Right kidney (tissue), 9 donors: ENCODE data around the gene DLL1.
A peak's percentile ranks its signal among the peaks of the same experiment; 100 is the strongest.
"Not testable (repeated sequence)": the region's sequence is repeated elsewhere in the genome, so short reads cannot be mapped to it uniquely, and the experiment has no call there.

Experiments used
- DNase-seq: peaks from one replicate; pipeline ENCODE4 v3.0.0-alpha.2; 2016
- long read RNA-seq, 8 donors: transcript quantifications; one replicate each; lab custom pipeline, GENCODE V29; 2026

Gene DLL1, protein sequence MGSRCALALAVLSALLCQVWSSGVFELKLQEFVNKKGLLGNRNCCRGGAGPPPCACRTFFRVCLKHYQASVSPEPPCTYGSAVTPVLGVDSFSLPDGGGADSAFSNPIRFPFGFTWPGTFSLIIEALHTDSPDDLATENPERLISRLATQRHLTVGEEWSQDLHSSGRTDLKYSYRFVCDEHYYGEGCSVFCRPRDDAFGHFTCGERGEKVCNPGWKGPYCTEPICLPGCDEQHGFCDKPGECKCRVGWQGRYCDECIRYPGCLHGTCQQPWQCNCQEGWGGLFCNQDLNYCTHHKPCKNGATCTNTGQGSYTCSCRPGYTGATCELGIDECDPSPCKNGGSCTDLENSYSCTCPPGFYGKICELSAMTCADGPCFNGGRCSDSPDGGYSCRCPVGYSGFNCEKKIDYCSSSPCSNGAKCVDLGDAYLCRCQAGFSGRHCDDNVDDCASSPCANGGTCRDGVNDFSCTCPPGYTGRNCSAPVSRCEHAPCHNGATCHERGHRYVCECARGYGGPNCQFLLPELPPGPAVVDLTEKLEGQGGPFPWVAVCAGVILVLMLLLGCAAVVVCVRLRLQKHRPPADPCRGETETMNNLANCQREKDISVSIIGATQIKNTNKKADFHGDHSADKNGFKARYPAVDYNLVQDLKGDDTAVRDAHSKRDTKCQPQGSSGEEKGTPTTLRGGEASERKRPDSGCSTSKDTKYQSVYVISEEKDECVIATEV
- long read RNA-seq, donor 1, partial matches to known transcripts: 21 of 36 reads
- long read RNA-seq, donor 1, other reads (novel, unspliced or antisense): 13 of 36 reads
- long read RNA-seq, donor 2, partial matches to known transcripts: 0 of 1 reads
- long read RNA-seq, donor 2, other reads (novel, unspliced or antisense): 0 of 1 reads
- long read RNA-seq, donor 3, partial matches to known transcripts: 0 of 4 reads
- long read RNA-seq, donor 3, other reads (novel, unspliced or antisense): 0 of 4 reads
- long read RNA-seq, donor 4: 0 reads
- long read RNA-seq, donor 5, partial matches to known transcripts: 0 of 2 reads
- long read RNA-seq, donor 5, other reads (novel, unspliced or antisense): 0 of 2 reads
- long read RNA-seq, donor 6: 0 reads
- long read RNA-seq, donor 7, partial matches to known transcripts: 68 of 89 reads
- long read RNA-seq, donor 7, other reads (novel, unspliced or antisense): 21 of 89 reads
- long read RNA-seq, donor 8, partial matches to known transcripts: 33 of 40 reads
- long read RNA-seq, donor 8, other reads (novel, unspliced or antisense): 5 of 40 reads

DNA sequence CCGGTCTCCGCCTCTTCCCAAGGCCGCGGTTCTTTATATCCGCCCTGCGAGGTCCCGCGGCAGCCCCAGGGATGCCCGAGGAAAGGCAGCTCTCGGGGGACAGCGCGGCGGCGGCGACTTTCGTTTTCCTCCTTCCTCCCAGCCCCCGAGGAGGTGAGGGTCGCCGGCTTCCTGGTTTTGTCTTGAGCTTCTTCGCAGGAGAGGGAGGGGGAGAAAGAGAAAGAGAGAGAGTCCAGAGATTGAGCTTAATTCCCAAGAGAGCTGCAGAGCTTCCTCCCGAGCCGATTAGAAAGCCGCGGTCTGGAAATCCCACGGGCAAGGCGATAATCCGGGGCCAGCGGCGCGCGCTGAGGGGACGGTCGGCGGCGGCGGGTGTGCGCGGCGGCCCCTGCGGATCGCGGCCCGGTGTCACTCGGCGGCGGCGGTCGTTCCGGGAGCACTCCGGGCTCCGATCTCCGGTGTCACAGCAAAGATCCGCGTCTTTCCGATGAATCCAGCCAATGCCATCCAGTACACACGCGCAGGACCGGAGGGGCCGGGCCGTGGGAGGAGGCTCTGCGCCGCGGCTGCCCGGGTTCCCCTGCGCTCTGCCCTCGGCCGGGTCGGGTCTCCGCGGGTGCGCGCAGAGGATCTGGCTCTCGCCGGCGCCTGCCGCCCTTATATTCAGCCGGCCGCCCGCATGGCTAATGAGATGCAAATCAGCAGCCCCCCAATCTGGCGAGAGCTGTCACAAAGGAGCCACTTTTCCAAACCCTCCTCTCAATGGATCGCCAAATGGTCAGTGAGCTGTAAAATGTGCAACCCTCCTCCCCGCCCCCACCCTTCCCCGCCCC lies at the start of gene DLL1:
TSS of gene DLL1 (minus strand) at position 783 of the 833 bp plus-strand sequence. CDS start 939 bp downstream, outside the sequence.
- peak; percentile 85 for DNase-seq

DNA sequence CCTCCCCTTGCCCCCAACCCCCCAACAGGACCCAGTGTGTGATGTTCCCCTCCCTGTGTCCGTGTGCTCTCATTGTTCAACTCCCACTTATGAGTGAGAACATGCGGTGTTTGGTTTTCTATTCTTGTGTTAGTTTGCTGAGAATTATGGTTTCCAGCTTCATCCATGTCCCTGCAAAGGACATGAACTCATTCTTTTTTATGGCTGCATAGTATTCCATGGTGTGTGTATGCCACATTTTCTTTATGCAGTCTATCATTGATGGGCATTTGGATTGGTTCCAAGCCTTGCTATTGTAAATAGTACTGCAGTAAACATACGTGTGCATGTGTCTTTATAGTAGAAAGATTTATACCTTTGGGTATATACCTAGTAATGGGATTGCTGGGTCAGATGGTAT lies 44.3 kb upstream of the DLL1 start:
- DNase-seq: not testable (repeated sequence)

DNA sequence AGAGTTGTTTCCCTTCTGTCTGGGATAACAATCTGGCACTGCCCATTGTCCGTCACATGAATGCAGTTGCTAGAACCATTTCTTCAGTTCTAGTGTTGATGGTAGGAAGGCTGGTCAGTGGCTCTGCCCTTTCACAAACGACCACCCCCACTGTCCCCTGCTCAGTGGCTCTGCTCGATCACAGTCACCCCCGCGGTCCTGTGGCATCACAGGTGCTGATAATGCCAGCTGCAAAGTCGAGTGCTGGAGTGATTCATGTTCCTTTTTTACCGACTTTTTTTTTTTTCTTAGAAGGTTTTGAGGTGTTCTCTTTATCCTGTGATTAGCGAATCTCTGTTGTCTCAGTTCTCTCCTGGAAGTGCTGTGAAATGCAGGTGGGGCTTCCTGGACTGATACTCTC lies 38.4 kb upstream of the DLL1 start:
- DNase-seq: no peak

DNA sequence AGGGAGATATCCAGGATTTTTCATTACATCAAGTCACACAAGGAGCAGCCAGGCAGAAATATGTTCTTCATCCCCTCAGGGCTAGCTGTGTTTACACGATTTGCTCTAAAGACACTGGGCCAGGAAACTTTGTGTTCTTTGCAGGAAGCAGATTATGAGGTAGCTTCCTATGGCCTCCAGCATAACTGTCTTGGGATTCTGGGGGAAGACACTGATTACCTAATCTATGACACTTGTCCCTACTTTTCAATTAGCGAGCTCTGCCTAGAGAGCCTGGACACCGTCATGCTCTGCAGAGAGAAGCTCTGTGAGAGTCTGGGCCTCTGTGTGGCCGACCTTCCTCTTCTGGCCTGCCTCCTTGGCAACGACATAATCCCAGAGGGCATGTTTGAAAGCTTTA lies 26.8 kb upstream of the DLL1 start:
- no peak for DNase-seq

DNA sequence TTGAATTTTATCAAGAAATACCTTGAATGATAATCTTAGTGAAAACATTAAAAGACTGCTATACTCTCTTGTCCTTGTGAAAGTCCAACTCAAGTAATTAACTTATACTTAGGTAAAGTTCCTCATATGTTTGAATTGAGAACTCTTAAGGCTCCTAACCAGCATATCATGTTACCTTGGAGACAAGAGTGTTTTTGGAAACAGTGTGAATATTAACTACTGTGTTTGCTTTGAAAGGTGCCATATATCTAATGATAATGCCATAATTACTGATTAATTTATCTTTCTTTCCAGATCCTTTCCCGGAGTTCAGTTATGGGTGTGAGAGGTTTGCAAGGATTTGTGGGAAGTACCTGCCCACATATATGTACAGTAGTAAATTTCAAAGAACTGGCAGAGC lies 26.2 kb upstream of the DLL1 start:
- no peak for DNase-seq

DNA sequence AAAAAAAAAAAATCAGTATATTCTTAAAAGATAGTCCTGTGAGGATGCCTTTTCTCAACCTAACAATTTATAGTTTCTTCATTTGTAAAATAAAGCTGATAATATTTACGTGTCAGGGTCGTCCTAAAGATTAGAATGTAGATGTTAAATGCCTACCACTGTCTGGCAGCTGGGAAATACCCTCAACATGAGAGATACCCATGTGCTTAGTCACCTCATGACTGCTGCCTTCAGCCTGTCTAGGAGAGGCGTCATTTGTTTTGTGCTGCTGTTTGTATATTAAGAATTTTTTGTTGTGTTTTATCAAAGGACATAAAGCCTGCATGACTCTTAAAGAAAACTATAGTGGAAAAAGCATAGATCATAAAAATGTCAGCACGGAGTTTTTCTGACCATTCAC lies 25.2 kb upstream of the DLL1 start:
- DNase-seq: no peak

DNA sequence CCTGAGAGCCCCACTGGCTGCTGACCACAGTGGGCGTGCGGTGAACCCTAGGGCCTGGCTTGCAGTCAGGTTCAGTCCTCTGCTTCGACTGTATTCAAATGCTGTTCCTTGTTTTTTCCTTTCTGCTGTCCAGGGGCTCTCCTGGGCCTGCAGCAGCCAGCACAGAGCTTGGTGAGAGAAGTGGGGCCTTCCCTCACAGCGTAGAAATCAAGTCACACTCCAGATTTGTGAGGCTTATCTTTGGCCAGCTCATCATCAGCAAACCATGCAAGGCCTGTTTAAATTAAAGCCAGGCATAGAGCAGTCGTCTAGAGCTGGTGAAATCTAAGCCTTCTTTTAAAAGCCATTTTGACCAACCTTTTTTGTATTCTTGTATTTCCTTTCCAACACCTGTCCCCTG lies 24.1 kb upstream of the DLL1 start:
- DNase-seq: no peak

DNA sequence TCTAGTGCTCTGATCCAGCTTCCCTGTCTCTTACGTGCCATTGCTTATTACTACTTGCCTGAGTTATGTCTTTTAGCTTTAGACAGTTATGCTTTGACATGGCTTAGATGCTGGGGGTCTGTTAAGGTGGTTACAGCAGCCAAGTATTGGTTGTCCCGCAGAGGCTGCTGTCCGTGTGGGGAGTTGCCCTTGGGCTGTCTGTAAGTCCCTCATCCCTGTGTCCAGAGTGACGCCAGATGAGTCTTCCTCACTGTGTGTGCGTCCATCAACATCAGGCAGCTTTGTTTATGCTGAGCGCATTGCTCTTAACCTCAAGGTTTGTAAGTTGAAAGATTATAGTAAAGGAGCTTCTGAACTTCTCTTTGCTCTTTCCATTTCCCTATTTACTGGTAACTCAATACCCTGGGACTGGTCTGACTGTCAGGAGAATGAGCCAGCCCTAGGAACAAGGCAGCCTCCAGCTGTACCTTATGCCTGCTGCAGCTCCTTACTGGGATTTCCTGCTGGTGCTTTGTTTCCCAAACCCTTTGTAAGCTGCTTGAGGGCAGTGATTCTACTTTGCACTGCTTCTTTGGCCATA lies 22.9 kb upstream of the DLL1 start:
- DNase-seq: no peak

DNA sequence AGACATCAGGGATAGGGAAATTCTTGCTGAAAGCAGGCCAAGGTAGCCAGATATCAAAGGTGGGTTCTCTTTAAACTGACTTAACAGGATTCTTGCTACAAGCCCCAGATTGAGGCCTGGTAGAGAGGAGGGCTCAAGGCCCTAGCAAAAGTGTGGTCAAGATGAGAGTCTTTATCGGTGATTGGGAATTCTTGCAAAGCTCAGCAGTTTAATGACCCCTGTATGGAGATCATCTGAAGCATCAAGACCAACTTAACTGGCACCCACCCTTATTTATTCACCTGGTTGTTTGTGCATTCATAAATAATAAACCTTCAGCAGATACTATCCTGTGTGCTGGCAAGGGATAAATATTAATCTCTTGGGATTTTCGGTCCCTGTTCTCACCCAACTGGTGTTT lies 22.0 kb upstream of the DLL1 start:
- DNase-seq: no peak

DNA sequence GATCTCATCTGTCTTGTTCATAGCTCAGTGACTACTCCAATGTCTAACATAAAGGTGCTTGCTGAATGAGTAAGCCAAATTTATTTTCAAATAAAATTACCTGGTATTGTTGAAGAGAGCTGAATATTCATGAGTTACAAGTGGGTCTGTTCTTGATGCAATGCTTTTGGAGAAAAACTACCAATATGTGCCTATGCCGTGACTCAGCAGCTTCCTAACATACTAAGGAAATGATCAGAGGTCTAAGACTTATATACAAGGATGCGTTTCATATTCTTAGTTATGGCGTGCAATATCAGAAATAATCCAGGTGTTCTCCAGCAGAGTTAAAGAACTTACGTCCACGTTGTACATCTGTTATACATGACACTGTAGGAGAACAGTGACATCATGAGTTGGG lies 20.8 kb upstream of the DLL1 start:
- DNase-seq: no peak

DNA sequence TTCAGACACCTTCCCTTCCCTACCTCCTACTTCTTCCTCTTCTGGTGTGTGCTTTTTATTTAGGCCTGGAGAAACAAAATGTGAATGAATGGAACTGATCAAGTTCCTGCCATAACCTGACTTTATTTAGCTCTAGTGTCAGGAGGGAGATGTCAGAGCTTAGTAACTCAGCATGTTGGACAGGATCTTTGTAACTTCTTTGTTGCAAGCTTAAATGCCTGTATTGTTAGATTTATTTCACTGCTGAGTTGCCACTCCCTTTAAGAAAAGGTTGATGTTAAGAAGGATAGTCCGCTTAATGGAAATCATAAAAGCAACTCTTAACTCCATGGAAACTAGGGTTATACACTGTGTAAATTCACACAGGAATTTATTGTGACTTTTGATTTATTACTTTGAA lies 17.9 kb upstream of the DLL1 start:
- DNase-seq: no peak

DNA sequence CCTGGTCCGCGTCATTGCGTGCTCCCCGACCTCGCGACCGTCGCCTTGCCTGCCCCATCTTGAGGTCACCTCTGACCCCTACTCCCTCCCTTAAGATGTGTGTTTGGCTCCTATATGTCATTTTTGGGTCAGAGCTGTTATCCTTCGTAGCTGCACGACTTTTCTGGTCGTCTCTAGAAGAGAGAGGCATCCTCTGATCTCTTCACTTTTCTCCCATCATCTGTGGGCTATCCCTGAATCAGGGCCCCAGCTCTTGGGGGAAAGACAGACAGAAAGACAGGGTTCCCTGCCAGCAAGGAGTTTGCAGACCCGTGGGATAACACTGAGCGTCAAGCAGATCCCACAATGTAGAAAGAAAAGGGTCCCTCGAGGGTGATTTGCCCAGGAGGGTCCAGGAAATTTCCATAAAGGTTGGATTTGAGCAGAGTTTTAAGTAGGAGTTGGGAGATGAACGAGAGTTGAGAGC lies 16.2 kb upstream of the DLL1 start:
- no peak for DNase-seq

DNA sequence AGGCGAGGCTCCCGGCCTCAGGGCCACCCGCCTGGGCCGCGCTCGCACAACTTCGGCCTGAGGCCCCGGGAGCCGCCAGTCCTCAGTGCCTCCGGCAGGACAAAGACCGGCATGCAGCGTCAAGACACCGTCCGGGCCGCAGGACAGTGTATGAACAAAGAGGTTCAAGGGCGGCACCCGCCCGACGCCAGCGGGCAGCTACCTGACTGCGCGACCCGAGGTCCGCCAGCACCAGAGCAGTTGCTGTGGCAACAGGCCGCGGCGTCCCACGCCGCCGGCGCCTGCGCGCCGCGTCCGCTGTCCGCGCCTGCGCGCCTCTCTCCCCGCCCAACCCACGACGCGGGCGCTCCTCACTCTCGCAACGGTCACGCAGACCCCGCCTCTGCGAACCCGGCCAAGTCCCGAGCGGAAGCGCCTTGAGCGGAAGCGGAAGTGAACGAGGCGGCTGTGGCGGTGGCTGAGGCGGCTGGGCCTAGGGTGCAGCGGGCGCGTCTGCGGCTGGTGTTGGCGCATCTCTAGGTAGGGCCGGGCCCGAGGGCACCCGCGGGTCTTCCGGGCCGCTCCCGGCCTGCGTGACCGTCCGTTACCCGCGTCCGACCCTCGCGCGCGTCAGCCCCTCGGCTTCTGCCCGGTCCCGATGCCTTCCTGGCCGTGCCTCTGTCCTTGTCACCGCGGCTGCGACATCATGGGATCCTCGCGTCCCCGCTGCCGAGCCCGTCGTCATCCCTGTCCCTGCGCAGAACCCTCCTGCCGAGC lies 15.6 kb upstream of the DLL1 start, which contains the start of gene FAM120B:
TSS of gene FAM120B (plus strand) at position 435 of the 756 bp plus-strand sequence. CDS start 10,633 bp downstream, outside the sequence.
- DNase-seq: peak; percentile 96

DNA sequence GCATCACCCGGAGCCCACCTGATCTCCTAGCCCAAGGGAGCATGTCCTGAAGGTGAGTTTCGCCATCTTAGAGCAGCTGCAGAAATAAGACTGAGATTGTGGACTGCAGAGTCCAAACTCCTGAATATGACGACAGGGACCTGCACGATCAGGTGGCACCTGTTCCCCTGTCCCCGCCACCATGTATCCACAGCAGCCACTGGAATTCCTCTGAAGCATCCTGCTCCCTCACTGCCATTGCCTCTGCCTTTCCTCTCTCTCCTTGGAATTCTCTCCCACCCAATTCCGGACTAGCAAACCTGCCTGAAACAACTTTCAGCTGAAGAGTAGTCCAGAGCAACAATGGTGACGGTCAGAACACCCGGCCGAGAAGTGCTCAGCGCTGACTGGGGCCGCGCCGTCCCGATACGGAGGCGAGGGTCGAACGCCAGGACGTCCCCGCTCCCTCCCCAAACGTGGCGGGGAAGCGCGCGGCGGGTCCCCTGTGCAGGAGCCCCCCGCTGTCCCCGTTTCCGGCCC lies 15.0 kb upstream of the DLL1 start:
- DNase-seq: no peak

DNA sequence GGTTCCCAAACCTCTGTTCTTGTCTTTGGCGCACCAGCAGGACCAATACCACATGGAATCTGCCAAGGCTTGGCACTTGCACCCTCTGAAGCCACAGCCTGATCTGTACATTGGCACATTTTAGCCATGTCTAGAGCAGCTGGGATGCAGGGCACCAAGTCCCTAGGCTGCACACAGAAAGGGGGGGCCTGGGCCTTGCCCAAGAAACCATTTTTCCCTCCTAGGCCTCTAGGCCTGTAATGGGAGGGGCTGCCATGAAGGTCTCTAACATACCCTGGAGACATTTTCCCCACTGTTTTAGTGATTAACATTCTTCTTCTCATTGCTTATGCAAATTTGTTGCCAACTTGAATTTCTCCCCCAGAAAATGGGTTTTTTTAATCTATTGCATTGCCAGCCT lies 10.3 kb upstream of the DLL1 start:
- DNase-seq: no peak

DNA sequence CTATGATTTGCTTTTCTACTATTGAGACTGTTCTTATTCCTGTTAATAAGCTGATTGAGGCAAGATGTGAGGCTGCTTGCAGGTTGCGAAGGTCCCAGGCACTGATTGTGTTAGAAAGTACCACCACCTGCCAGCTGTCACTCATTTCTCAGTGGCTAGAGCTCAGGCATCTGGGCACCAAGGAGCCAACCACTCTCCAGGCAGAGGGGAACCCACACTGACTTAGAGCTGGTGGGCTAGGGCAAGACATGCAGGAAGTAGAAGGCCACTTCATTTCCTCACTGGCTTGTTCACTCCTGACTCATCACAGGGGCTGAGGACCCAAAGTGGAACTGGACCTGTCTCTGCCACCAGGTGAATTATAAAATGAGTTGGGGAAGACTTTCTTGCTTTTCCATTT lies 7.8 kb upstream of the DLL1 start:
- DNase-seq: no peak

DNA sequence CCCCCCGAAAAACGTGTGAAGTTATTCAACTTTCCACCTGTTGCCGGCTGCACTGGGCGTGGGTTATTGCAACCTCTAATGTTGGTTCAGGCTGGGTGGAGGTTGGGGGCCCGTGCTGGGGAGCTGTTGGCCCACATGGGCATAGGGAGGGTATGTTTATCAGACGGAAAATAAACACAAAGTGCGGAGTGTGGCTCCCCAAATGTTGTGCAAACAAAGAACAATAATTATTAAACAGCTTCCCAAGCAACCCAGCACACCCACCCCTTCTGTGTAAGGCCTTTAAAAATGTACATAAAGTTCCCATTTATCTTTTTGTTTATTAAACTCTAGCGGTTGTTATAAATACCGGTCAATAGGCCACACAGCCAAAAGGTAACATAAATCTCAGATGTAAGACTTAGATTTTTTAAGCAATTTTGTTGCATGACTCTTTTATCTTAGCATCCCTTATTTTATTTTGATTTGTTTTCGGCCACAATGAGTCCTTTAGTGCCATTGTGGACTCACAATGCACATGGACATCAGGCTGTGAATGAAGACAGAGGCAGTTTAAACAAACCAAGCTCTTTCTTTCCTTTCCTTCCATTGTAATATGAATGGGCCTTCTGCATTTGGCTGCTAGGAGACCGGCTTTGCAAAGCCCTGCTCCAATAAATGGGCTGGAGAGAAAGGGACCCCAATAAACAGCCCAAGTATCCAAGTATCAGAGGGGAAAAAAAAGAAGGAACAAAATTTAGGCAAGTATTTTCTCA lies 6.9 kb upstream of the DLL1 start:
- no peak for DNase-seq

DNA sequence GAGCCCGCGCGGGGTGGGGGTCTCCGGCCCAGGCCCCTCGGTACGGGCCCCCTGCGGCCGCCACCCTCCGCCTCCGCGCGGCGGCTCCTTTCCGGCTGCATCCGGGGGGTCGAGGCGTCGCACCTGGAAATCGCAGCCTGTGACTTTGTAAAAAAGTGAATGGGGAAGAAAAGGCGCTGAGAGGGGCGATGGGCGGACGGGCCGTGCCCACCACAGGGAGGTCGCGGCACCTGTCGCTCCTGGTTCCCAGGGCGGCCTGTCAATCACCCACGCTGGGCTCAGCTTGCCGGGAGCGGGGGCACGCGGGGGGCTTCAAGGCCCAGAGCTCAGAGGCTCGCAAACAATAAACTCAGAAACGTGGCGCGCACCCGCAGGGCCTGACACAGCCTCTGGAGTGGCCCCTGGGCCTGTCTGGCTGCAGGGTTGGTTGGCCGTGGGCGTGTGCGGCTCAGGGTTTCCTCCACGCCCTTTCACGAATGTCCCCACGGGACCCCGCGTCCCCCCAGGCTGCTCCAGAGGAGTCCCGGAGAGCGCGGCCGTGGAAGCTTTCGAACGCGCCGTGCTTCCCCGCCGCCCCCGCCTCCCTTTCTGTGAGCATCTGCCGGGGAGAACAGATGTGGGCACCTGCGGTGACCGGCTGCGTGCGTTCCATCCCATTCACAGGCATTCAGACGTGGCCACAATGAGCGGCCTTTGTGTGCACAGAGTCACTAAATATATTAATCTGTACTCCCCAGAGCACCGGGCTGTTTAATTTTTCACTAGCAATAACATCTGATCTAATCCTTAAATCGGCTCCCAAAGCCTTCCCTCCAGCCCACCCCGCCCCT lies 6.1 kb upstream of the DLL1 start:
- DNase-seq: peak; percentile 72

DNA sequence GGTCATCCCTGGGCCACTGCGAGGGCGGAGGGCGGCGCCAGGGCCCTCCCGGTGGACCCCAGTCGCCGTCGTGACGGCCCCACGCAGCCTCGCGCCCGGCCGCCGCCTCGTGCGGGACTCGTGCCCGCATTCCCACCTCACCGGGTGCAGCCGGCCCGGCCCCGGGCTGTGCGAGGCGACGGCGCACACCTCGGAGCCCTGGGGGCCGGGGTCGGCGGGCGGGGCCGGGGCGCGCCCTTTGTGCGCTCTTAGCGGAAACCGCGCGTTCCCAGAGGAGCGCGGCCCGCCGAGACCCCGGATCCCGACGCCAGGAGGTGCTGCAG lies 5.5 kb upstream of the DLL1 start:
- no peak for DNase-seq
